ENCODE measurements around the gene SLC44A3.
A peak's percentile ranks its signal among the peaks of the same experiment; 100 is the strongest.

The SLC44A3 gene

DNA sequence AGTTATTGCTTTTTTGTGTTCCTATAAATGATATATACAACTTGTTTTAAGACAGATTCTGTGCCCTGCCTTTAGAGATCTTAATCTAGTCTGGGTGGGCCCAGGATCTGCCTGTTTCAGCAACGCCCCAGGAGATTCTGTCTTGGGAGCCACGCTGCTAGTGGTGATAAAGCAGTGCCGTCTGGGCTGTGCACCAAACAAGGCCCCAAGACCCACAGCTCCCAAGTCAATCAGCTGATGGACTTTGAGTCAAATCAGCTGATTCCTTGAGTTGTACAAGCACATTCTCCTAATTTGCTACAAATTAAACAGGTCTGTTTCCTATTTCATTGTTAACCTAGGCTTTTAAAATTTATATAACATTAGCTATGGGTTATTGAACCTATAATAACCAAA lies 15.7 kb upstream of the SLC44A3 start:
- TF ChIP-seq, protein P1, sequence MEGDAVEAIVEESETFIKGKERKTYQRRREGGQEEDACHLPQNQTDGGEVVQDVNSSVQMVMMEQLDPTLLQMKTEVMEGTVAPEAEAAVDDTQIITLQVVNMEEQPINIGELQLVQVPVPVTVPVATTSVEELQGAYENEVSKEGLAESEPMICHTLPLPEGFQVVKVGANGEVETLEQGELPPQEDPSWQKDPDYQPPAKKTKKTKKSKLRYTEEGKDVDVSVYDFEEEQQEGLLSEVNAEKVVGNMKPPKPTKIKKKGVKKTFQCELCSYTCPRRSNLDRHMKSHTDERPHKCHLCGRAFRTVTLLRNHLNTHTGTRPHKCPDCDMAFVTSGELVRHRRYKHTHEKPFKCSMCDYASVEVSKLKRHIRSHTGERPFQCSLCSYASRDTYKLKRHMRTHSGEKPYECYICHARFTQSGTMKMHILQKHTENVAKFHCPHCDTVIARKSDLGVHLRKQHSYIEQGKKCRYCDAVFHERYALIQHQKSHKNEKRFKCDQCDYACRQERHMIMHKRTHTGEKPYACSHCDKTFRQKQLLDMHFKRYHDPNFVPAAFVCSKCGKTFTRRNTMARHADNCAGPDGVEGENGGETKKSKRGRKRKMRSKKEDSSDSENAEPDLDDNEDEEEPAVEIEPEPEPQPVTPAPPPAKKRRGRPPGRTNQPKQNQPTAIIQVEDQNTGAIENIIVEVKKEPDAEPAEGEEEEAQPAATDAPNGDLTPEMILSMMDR (IDR thresholded peaks at IDR 0.05; ENCODE audit: borderline replicate concordance, control extremely low read depth, extremely low read depth, insufficient read depth, missing control alignments), result no peak
- DNase-seq (ENCODE audit: low spot score), result no peak
- in situ Hi-C loops (cut with MboI; ENCODE audit: low sequenced_read_pairs, unreplicated experiment), result loop anchor here (10.0 to 25.0 kb wide), 2 partner anchors 320 to 467 kb away; no protein-coding TSS in a partner anchor

DNA sequence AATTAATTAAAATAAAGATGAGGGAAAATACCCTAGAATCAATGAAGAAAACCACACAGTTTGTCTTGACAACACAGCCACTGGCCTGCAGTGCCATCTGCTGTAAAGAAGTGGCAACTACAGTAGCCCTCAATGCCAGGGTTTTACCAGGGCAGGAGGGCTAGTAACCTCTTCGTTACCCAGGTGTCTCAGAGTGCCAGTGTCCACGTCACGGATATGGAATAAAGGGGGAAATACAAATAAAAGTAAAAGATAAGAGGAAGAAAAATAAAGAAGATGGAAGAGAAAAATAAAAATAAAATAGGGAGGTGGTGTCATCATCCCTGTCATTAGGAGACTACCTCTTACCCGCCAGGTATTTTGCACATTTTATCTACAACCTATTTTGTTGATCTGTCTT lies 14.2 kb upstream of the SLC44A3 start:
- in situ Hi-C loops (cut with MboI; ENCODE audit: low sequenced_read_pairs, unreplicated experiment), result loop anchor here (10.0 to 25.0 kb wide), 2 partner anchors 321 to 469 kb away; no protein-coding TSS in a partner anchor
- TF ChIP-seq, protein P1 (IDR thresholded peaks at IDR 0.05; ENCODE audit: borderline replicate concordance, control extremely low read depth, extremely low read depth, insufficient read depth, missing control alignments), result peak; percentile 90
- peak; percentile 53 for DNase-seq (ENCODE audit: low spot score)

DNA sequence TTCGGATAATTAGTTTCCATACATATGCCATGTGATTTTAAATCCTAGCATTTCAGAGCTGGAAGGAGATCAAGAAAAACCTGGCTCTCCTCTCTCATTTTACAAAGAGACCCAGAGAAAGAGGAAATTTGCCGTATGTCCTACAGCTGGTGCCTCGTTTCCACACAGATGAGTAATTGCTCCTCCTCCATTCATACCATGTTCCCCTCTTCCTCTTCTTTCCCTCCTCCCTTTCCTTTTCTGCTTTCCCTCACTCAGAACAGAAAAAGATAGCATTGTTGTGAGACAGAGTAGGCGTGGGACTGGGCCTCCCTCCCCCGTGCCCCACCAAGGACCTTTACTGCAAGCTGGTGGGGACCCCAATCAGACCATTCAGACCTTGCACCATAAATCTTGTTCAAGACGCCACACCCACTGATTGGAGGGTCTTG lies 13.7 kb upstream of the SLC44A3 start:
- DNase-seq (ENCODE audit: low spot score), result no peak
- in situ Hi-C loops (cut with MboI; ENCODE audit: low sequenced_read_pairs, unreplicated experiment), result loop anchor here (10.0 to 25.0 kb wide), 2 partner anchors 322 to 469 kb away; no protein-coding TSS in a partner anchor
- TF ChIP-seq, protein P1 (IDR thresholded peaks at IDR 0.05; ENCODE audit: borderline replicate concordance, control extremely low read depth, extremely low read depth, insufficient read depth, missing control alignments), result no peak

DNA sequence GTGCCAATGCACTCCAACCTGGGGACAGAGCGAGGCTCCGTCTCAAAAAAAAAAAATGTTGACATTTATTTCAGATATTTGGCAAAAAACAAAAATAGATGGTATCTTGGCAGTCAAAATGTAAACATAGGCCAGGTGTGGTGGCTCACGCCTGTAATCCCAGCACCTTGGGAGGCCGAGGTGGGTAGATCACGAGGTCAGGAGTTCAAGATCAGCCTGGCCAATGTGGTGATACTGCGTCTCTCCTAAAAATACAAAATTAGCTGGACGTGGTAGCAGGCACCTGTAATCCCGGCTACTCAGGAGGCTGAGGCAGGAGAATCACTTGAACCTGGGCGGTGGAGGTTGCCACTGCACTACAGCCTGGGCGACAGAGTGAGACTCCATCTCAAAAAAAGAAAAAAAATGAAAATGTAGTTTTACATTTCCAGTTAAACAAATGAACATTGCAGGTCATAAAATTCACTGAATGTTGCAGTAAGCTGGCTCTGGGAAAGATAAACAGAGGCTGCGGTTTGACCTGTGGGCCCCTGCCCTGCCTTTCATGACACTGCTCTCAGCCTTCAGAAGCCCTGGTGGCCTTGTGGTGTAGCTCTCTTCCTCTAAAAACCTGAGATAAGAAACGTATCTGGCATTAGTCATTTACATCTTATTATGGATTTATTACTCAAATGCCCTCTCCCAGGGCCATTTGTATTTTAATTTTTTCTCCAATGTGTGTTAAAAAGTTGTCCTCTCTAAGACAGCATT lies 12.2 kb upstream of the SLC44A3 start:
- TF ChIP-seq, protein P1 (IDR thresholded peaks at IDR 0.05; ENCODE audit: borderline replicate concordance, control extremely low read depth, extremely low read depth, insufficient read depth, missing control alignments), result no peak
- in situ Hi-C loops (cut with MboI; ENCODE audit: low sequenced_read_pairs, unreplicated experiment), result loop anchor here (10.0 to 25.0 kb wide), 2 partner anchors 323 to 471 kb away; no protein-coding TSS in a partner anchor
- no peak for DNase-seq (ENCODE audit: low spot score)

DNA sequence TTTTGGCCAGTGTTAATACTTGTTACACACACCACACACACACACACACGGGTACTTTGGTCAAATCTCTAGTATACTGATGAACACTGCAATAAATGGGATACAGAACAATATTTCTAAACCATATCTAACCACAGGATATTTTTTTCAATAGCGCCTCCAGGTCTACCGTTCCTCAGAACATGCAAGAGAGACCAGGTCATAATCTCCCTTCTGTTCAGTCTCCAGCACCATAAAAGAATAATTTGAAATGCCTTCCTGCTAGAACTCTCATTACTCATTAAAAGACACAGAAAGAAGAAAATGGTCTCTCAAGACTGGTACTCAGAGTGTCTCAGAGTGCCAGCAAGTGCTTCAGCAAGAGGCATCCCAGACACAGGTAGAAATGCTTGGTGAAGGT lies 11.5 kb upstream of the SLC44A3 start:
- TF ChIP-seq, protein P1 (IDR thresholded peaks at IDR 0.05; ENCODE audit: borderline replicate concordance, control extremely low read depth, extremely low read depth, insufficient read depth, missing control alignments), result no peak
- in situ Hi-C loops (cut with MboI; ENCODE audit: low sequenced_read_pairs, unreplicated experiment), result loop anchor here (10.0 to 25.0 kb wide), 2 partner anchors 324 to 471 kb away; no protein-coding TSS in a partner anchor
- no peak for DNase-seq (ENCODE audit: low spot score)

DNA sequence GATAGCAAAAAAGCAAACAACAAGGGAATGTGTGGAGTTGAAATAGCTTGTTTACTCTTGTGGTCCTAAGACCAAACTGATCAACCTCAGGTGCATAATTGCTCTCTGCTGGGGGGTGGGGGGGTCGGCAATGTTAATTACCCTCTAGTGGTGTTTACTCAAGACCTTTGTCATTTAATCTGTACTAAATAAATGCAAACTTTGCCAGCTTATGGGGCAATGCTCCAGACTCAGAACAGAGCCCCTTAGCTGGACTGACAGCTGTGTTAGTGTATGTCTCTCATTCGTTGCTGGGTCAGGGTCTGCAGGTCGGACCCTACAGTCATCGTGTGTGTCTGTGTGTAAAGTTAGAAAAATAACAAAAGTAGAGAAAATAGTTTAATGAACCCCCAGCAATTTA lies 7.2 kb upstream of the SLC44A3 start:
- TF ChIP-seq, protein P1 (IDR thresholded peaks at IDR 0.05; ENCODE audit: borderline replicate concordance, control extremely low read depth, extremely low read depth, insufficient read depth, missing control alignments), result no peak
- in situ Hi-C loops (cut with MboI; ENCODE audit: low sequenced_read_pairs, unreplicated experiment), result loop anchor here (10.0 to 25.0 kb wide), 2 partner anchors 476 to 768 kb away; no protein-coding TSS in a partner anchor
- no peak for DNase-seq (ENCODE audit: low spot score)

Data from GM13976 (cell line).